ENCODE data around the gene LAMA1. TPM values are rescaled to one million over a fixed set of nuclear protein-coding genes. Genes with fewer than 3 reads are reported as not detected.

LAMA1 gene
- total and polyA plus RNA-seq, 10 of the 15 experiments (the other 5 are each of a cell fraction or from before 2014, with no cell fraction given): under 0.01 to 1.9 (median 0.06) TPM; not detected in 6

- Histone ChIP-seq H3K4me2 (ENCODE audit: control insufficient read depth, insufficient read depth) (no peak overlapping the region), H3K36me3 (ENCODE audit: control insufficient read depth in 2 of 2, insufficient read depth in 2 of 2, low read length in 1 of 2) (no peaks in the 10 kb centered on the region), H2AFZ (ENCODE audit: control insufficient read depth, low read depth, low read length) (no peak overlapping the region), H3K4me3 (no peak overlapping the region), H3K4me1 (ENCODE audit: control insufficient read depth, insufficient read depth, low read length) (no peaks in the 10 kb centered on the region), H3K79me2 (ENCODE audit: control insufficient read depth, insufficient read depth, low read length) (no peaks in the 10 kb centered on the region), H3K27ac (ENCODE audit: control insufficient read depth, insufficient read depth) (no peak overlapping the region), H3K27me3 (replicated peaks in 1 of 2; ENCODE audit: control insufficient read depth in 2 of 2, insufficient read depth in 2 of 2, low read length in 1 of 2) (no peaks in the 10 kb centered on the region), H3K9ac (ENCODE audit: control insufficient read depth, insufficient read depth, low read length) (no peak overlapping the region), H4K20me1 (ENCODE audit: control insufficient read depth, insufficient read depth) (no peaks in the 10 kb centered on the region), H3K9me3 (replicated peaks; ENCODE audit: control insufficient read depth, insufficient read depth, low read length) (no peaks in the 10 kb centered on the region)
- SMC1A ChIA-PET (ENCODE audit: uncharacterized antibody, unreplicated experiment): no interaction called here
- intact Hi-C loops (cut with micrococcal nuclease; ENCODE audit: unreplicated experiment): no loop called here
- CTCF ChIA-PET: no interaction called here
- TF ChIP-seq HDGF (IDR thresholded peaks at IDR 0.05) (no peak), SMARCA5 (IDR thresholded peaks at IDR 0.05) (no peak), CREB1 (IDR thresholded peaks at IDR 0.05; ENCODE audit: low read depth) (no peak), EP300 (IDR thresholded peaks at IDR 0.05; ENCODE audit: borderline replicate concordance in 1 of 2, control insufficient read depth in 1 of 2, low read depth in 2 of 2, low read length in 2 of 2) (no peak), CEBPB (IDR thresholded peaks at IDR 0.05; ENCODE audit: borderline replicate concordance in 1 of 2, low read depth in 2 of 2, low read length in 2 of 2) (no peak), CBX5 (IDR thresholded peaks at IDR 0.05; ENCODE audit: low read depth) (no peak), ZBTB40 (IDR thresholded peaks at IDR 0.05; ENCODE audit: borderline replicate concordance) (no peak), SREBF1 (IDR thresholded peaks at IDR 0.05; ENCODE audit: low read length) (no peak), FOS (IDR thresholded peaks at IDR 0.05; ENCODE audit: borderline replicate concordance, extremely low read depth, insufficient read length) (no peak), NFXL1 (IDR thresholded peaks at IDR 0.05; ENCODE audit: borderline replicate concordance) (no peak), PKNOX1 (IDR thresholded peaks at IDR 0.05) (no peak), NFIC (IDR thresholded peaks at IDR 0.05; ENCODE audit: low read depth, low read length) (no peak), EED (IDR thresholded peaks at IDR 0.05; ENCODE audit: low read depth) (no peak), TCF7 (IDR thresholded peaks at IDR 0.05; ENCODE audit: borderline replicate concordance) (no peak), RBBP5 (conservative IDR thresholded peaks at IDR 0.05) (no peak)
- TF ChIP-seq, protein P1, sequence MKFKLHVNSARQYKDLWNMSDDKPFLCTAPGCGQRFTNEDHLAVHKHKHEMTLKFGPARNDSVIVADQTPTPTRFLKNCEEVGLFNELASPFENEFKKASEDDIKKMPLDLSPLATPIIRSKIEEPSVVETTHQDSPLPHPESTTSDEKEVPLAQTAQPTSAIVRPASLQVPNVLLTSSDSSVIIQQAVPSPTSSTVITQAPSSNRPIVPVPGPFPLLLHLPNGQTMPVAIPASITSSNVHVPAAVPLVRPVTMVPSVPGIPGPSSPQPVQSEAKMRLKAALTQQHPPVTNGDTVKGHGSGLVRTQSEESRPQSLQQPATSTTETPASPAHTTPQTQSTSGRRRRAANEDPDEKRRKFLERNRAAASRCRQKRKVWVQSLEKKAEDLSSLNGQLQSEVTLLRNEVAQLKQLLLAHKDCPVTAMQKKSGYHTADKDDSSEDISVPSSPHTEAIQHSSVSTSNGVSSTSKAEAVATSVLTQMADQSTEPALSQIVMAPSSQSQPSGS (IDR thresholded peaks at IDR 0.05; ENCODE audit: low read length): no peak
- TF ChIP-seq, protein P2, sequence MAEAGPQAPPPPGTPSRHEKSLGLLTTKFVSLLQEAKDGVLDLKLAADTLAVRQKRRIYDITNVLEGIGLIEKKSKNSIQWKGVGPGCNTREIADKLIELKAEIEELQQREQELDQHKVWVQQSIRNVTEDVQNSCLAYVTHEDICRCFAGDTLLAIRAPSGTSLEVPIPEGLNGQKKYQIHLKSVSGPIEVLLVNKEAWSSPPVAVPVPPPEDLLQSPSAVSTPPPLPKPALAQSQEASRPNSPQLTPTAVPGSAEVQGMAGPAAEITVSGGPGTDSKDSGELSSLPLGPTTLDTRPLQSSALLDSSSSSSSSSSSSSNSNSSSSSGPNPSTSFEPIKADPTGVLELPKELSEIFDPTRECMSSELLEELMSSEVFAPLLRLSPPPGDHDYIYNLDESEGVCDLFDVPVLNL (IDR thresholded peaks at IDR 0.05; ENCODE audit: low read depth, low read length): no peak
- POLR2A ChIA-PET: no interaction called here
- in situ Hi-C loops (cut with MboI): no loop called here
- RAD21 ChIA-PET (ENCODE audit: unreplicated experiment): no interaction called here
- FAIRE-seq (no peak), DNase-seq (ENCODE audit: low read depth, low spot score) (no peak), ATAC-seq (no peak)
- 16% methylated on average over 3 of the region's 3 CpGs for WGBS (ENCODE audit: insufficient coverage, insufficient replicate concordance, low lambda C conversion rate, missing lambda C conversion rate)
- no TSS peak for BruUV-seq (replicated peaks)
Observed at GRCh38 chr18:6901286-6901926, 216.2 kb downstream of the LAMA1 start.

Data from GM12878 (cell line).